Measurements from ENCODE around the gene PTPN6. TPM values are rescaled to one million over a fixed set of nuclear protein-coding genes. Genes with fewer than 3 reads are reported as not detected.

PTPN6 gene
- total and polyA plus RNA-seq, 2 of the 13 experiments (the other 11 are each of a cell fraction or from before 2014, with no cell fraction given), result 10.5 to 10.6 TPM

- DNase-seq (ENCODE audit: low spot score) (no peak), ATAC-seq (no peak), FAIRE-seq (no peak)
- Histone ChIP-seq H3K4me1 (ENCODE audit: insufficient read depth, low read length) (peaks cover 9% of the 10 kb centered on the region), H3K36me3 (replicated peaks in 1 of 2; ENCODE audit: control insufficient read depth in 1 of 2, insufficient read depth in 2 of 2, low read length in 2 of 2) (no peaks in the 10 kb centered on the region; a peak in 1 of 5 replicates), H3K4me3 (replicated peaks in 1 of 3; ENCODE audit: insufficient read depth in 1 of 3, low read depth in 2 of 3, low read length in 3 of 3) (no peak overlapping the region), H3K4me2 (ENCODE audit: low read depth, low read length) (no peak overlapping the region), H3K9me3 (ENCODE audit: low read length) (no peaks in the 10 kb centered on the region), H3K27ac (ENCODE audit: extremely low read length, insufficient read depth, low read length) (no peak overlapping the region), H3K79me2 (ENCODE audit: insufficient read depth, low read length) (no peaks in the 10 kb centered on the region), H4K20me1 (ENCODE audit: insufficient read depth, low read length) (no peaks in the 10 kb centered on the region), H3K27me3 (ENCODE audit: control insufficient read depth in 1 of 2, insufficient read depth in 2 of 2, low read length in 2 of 2) (no peaks in the 10 kb centered on the region), H2AFZ (ENCODE audit: low read length) (no peak overlapping the region), H3K9ac (ENCODE audit: insufficient read depth, low read depth, low read length) (no peak overlapping the region)
- no TSS peak for BruUV-seq (replicated peaks)
- TF ChIP-seq, protein P1, sequence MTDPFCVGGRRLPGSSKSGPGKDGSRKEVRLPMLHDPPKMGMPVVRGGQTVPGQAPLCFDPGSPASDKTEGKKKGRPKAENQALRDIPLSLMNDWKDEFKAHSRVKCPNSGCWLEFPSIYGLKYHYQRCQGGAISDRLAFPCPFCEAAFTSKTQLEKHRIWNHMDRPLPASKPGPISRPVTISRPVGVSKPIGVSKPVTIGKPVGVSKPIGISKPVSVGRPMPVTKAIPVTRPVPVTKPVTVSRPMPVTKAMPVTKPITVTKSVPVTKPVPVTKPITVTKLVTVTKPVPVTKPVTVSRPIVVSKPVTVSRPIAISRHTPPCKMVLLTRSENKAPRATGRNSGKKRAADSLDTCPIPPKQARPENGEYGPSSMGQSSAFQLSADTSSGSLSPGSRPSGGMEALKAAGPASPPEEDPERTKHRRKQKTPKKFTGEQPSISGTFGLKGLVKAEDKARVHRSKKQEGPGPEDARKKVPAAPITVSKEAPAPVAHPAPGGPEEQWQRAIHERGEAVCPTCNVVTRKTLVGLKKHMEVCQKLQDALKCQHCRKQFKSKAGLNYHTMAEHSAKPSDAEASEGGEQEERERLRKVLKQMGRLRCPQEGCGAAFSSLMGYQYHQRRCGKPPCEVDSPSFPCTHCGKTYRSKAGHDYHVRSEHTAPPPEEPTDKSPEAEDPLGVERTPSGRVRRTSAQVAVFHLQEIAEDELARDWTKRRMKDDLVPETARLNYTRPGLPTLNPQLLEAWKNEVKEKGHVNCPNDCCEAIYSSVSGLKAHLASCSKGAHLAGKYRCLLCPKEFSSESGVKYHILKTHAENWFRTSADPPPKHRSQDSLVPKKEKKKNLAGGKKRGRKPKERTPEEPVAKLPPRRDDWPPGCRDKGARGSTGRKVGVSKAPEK (CRISPR knock-in tag; IDR thresholded peaks at IDR 0.05; ENCODE audit: borderline replicate concordance), result no peak
- no peak for TF ChIP-seq TERF1 (CRISPR knock-in tag; IDR thresholded peaks at IDR 0.05)
- TF ChIP-seq ISX (CRISPR knock-in tag; conservative IDR thresholded peaks at IDR 0.05), result no peak
- TF ChIP-seq POGZ (CRISPR knock-in tag; IDR thresholded peaks at IDR 0.05), result no peak
- no peak for TF ChIP-seq E2F5 (CRISPR knock-in tag; conservative IDR thresholded peaks at IDR 0.05)
- intact Hi-C loops (cut with micrococcal nuclease; ENCODE audit: unreplicated experiment), result no loop called here
- ChIA-PET CTCF (ENCODE audit: low intra/inter-chr PET ratio, low total read pairs) (no interaction called here), POLR2A (interaction anchor here (0.7 to 1.3 kb wide), 3 partner anchors 12 to 14 kb away, joined by 3 to 4 read pairs (median 4); partner anchors contain the start of genes C12orf57, EMG1, PHB2 and RNU7-1)
- in situ Hi-C loops (cut with HindIII; ENCODE audit: extremely low pct_ligation_motif_present, low pct_unique_long_range_greater_than_20kb), result no loop called here
- 95% methylated on average over 20 of the region's 28 CpGs for WGBS (ENCODE audit: low lambda C conversion rate)
Observed at GRCh38 chr12:6956021-6956727, 5.0 kb downstream of the PTPN6 start.
